CD4-positive, alpha-beta T cell treated with Interferon gamma for 1 hour (primary cell): ENCODE measurements around the gene SH3RF2.
"Not testable (repeated sequence)": the region's sequence is repeated elsewhere in the genome, so short reads cannot be mapped to it uniquely, and the experiment has no call there.

Source experiments
- DNase-seq: peaks from one replicate; pipeline ENCODE4 v3.0.0-alpha.2; 2020

Gene SH3RF2

GRCh38 chr5:145954140-145954539 lies 17.8 kb downstream of the SH3RF2 start:
- not testable (repeated sequence) for DNase-seq

GRCh38 chr5:145957388-145957787 lies 21.0 kb downstream of the SH3RF2 start:
- no peak for DNase-seq

- no peak for DNase-seq
Measured at GRCh38 chr5:145958436-145958835, 22.1 kb downstream of the SH3RF2 start.

- DNase-seq, result no peak
Measured at GRCh38 chr5:145960166-145960565, 23.8 kb downstream of the SH3RF2 start.

- DNase-seq, result no peak
Measured at GRCh38 chr5:145960848-145961600, 24.6 kb downstream of the SH3RF2 start.

GRCh38 chr5:145962001-145962400 lies 25.6 kb downstream of the SH3RF2 start:
- DNase-seq, result no peak

GRCh38 chr5:145964008-145964407 lies 27.6 kb downstream of the SH3RF2 start:
- DNase-seq, result not testable (repeated sequence)

- DNase-seq, result no peak
Measured at GRCh38 chr5:145965804-145966203, 29.4 kb downstream of the SH3RF2 start.

GRCh38 chr5:145967296-145967695 lies 30.9 kb downstream of the SH3RF2 start:
- no peak for DNase-seq

- no peak for DNase-seq
Measured at GRCh38 chr5:145968970-145969713, 32.8 kb downstream of the SH3RF2 start.

GRCh38 chr5:145969714-145970092 lies 33.3 kb downstream of the SH3RF2 start:
- no peak for DNase-seq

GRCh38 chr5:145971108-145971507 lies 34.7 kb downstream of the SH3RF2 start:
- DNase-seq, result no peak

GRCh38 chr5:145971701-145972100 lies 35.3 kb downstream of the SH3RF2 start:
- DNase-seq, result no peak

GRCh38 chr5:145975001-145975360 lies 38.6 kb downstream of the SH3RF2 start:
- no peak for DNase-seq

- no peak for DNase-seq
Measured at GRCh38 chr5:145975361-145976066, 39.1 kb downstream of the SH3RF2 start.

- DNase-seq, result no peak
Measured at GRCh38 chr5:145976431-145977155, 40.2 kb downstream of the SH3RF2 start.

- DNase-seq, result no peak
Measured at GRCh38 chr5:145978171-145978570, 41.8 kb downstream of the SH3RF2 start.

- no peak for DNase-seq
Measured at GRCh38 chr5:145978708-145979107, 42.3 kb downstream of the SH3RF2 start.

- no peak for DNase-seq
Measured at GRCh38 chr5:145979270-145980223, 43.2 kb downstream of the SH3RF2 start.

- no peak for DNase-seq
Measured at GRCh38 chr5:145980259-145980658, 43.9 kb downstream of the SH3RF2 start.

- no peak for DNase-seq
Measured at GRCh38 chr5:145980718-145981117, 44.3 kb downstream of the SH3RF2 start.
